ENCODE measurements around the gene BRD1. TPM values are rescaled to one million over a fixed set of nuclear protein-coding genes. Genes with fewer than 3 reads are reported as not detected.

Gene BRD1
- total and polyA plus RNA-seq, 2 donors = 26.3 to 29.4 TPM

DNA sequence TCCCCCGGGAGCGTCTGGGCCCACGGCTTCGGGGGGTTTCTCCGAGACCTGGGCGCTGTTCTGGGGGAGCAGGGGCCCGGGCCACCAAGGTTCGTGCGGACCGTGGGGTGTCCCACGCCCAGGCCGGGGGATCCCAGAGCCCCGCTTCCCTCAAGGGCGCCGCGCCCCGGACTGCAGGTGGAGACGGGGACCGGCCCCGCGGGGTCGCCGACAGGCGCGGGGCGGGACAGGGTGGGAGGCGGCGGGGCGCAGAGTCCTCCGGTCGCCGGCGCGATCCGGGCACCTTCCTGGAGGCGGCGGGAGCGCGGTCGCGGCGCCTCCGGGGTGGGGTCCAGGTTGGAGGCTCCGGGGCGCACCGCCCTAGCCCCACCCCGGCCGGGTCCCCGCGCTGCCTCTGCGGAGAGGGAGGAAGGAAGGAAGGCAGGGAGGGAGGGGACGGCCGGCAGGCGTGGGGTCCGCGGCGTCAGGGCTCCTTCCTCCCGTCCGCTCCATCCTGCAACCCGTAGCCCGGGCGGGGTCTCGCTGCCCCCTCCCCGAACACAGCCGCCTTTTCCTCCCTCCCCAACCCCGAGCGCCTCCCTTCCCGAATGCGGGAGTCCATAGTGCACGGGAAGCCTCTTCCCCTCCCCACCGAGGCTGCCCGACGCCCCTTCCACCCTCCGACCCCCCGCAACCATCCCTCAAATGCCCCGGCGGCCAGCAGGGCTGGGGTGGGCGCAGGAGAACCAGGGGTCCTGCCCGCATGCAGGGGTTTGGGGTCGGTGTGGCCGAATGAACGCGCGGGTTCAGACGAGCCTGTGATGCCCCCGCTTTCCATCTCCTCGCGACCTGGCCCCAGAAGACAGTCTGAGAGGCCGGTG, 21.7 kb upstream of the BRD1 start:
- H3K36me3 ChIP-seq (ENCODE audit: insufficient read depth) = no peaks in the 10 kb centered on the region
- no peak for DNase-seq (ENCODE audit: extremely low spot score)
- peak overlapping the region; percentile 37 for H3K4me3 ChIP-seq (ENCODE audit: low read depth, low read length)
- 2% methylated on average over 89 of the region's 89 CpGs for WGBS
- no peak overlapping the region for H3K27ac ChIP-seq (ENCODE audit: low read depth)
- no peaks in the 10 kb centered on the region for H3K4me1 ChIP-seq (ENCODE audit: insufficient read depth)

GRCh38 chr22:49848690-49849160, 21.1 kb upstream of the BRD1 start:
- Histone ChIP-seq H3K36me3 (ENCODE audit: insufficient read depth) (no peaks in the 10 kb centered on the region), H3K4me3 (ENCODE audit: low read depth, low read length) (peak overlapping the region; percentile 37), H3K4me1 (ENCODE audit: insufficient read depth) (no peaks in the 10 kb centered on the region), H3K27ac (ENCODE audit: low read depth) (no peak overlapping the region)
- no peak for DNase-seq (ENCODE audit: extremely low spot score)
- WGBS = under 1% methylated on average over 51 of the region's 51 CpGs

DNA sequence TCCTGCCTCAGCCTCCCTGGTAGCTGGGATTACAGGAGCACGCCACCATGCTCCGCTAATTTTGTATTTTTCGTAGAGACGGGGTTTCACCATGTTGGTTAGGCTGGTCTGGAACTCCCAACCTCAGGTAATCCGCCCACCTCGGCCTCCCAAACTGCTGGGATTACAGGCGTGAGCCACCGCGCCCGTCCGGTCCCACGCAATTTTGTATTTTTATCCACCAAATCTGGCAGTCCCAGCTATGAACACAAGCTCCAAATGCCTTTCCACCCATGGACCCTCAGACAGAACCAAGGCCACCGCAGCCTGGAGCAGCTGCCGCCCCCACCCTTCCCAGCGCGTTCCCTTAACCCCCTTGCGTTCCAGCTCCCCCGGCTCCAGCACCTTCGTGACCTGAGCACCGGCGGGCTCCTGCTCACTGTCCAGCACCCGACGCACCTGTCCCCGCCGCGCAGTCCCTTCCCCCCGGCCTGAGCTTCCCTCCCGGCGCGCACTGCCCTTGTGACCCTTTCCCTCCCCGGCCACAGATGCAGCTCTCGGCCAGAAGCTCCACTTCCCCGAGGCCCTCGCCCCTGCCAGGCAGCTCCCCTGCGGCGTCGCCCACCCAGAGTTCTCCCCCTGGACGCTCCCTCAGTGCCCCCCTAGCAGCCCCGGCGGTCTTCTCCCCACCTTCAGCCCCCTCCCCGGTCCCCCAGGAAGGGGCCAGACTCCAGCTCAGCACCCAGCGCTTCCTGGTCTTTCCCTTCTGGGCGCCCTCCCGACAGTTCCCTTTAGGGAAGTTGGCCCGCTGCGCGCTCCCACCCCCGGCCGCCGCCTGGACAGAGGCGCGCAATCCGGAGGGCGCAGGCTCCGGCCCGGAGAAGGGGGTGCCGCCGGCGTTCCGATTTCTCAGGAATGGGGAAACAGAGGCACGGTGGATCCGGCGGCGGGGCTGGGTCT, 20.3 kb upstream of the BRD1 start:
- Histone ChIP-seq H3K4me1 (ENCODE audit: insufficient read depth) (no peaks in the 10 kb centered on the region), H3K27ac (ENCODE audit: low read depth) (no peak overlapping the region), H3K36me3 (ENCODE audit: insufficient read depth) (no peaks in the 10 kb centered on the region), H3K4me3 (ENCODE audit: low read depth, low read length) (peak overlapping the region; percentile 37)
- no peak for DNase-seq (ENCODE audit: extremely low spot score)
- 19% methylated on average over 64 of the region's 64 CpGs for WGBS

GRCh38 chr22:49845666-49846459, 18.2 kb upstream of the BRD1 start:
- no peaks in the 10 kb centered on the region for H3K4me1 ChIP-seq (ENCODE audit: insufficient read depth)
- H3K27ac ChIP-seq (ENCODE audit: low read depth) = no peak overlapping the region
- no peak overlapping the region for H3K4me3 ChIP-seq (ENCODE audit: low read depth, low read length)
- 80% methylated on average over 19 of the region's 19 CpGs for WGBS
- H3K36me3 ChIP-seq (ENCODE audit: insufficient read depth) = no peaks in the 10 kb centered on the region
- DNase-seq (ENCODE audit: extremely low spot score) = no peak

- 76% methylated on average over 16 of the region's 16 CpGs for WGBS
- Histone ChIP-seq H3K4me1 (ENCODE audit: insufficient read depth) (no peaks in the 10 kb centered on the region), H3K36me3 (ENCODE audit: insufficient read depth) (no peaks in the 10 kb centered on the region), H3K27ac (ENCODE audit: low read depth) (no peak overlapping the region), H3K4me3 (ENCODE audit: low read depth, low read length) (no peak overlapping the region)
- DNase-seq (ENCODE audit: extremely low spot score) = no peak
These were observed 17.6 kb upstream of the BRD1 start for GRCh38 chr22:49845241-49845640.

GRCh38 chr22:49838771-49839717, 11.4 kb upstream of the BRD1 start:
- no peak for DNase-seq (ENCODE audit: extremely low spot score)
- WGBS = 66% methylated on average over 29 of the region's 29 CpGs
- no peak overlapping the region for H3K27ac ChIP-seq (ENCODE audit: low read depth)
- H3K4me3 ChIP-seq (ENCODE audit: low read depth, low read length) = no peak overlapping the region
- no peaks in the 10 kb centered on the region for H3K36me3 ChIP-seq (ENCODE audit: insufficient read depth)
- no peaks in the 10 kb centered on the region for H3K4me1 ChIP-seq (ENCODE audit: insufficient read depth)

- Histone ChIP-seq H3K27ac (ENCODE audit: low read depth) (no peak overlapping the region), H3K4me1 (ENCODE audit: insufficient read depth) (no peaks in the 10 kb centered on the region), H3K36me3 (ENCODE audit: insufficient read depth) (no peaks in the 10 kb centered on the region), H3K4me3 (ENCODE audit: low read depth, low read length) (no peak overlapping the region)
- 87% methylated on average over 11 of the region's 11 CpGs for WGBS
- no peak for DNase-seq (ENCODE audit: extremely low spot score)
These were observed 5.8 kb upstream of the BRD1 start for GRCh38 chr22:49833340-49834007.

DNA sequence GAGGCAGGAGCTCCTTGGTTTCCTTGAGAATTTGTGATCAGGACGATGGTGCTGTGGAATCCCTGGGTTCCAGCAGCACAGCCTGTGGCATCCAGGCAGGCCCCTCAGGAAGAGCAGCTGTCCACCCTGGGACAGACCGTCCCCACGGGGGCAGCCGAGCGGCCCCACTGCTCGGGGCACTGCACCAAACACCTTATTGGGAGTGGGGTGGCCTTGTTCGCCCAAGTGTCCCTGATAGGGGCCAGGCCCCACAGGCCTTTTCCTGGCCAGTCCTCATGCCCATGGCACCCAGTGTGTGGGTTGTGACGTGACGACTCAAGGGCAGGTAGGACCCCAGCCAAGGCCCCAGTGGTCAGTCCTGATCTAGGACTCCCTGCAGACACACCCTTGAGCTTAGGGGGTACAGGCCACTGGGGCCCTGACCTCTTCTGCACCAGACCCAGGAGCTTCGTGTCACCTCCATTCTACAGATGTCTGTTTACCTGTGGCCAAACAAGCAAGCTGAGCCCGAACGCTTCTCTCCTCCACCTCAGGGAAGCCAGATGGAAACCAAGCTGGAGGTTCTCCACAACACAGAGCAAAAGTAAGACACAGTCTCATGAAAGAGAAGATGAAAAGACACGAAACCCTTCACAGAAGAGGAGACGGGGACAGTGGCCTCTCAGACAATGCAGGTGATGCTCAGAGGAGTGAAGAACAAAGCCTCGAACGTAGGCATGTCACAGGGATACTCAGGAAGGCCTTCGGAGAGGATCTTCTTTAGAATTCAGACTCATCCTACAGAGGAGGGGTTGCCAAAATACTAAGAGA, 1.6 kb upstream of the BRD1 start:
- H3K36me3 ChIP-seq (ENCODE audit: insufficient read depth) = no peaks in the 10 kb centered on the region
- no peak for DNase-seq (ENCODE audit: extremely low spot score)
- no peak overlapping the region for H3K4me3 ChIP-seq (ENCODE audit: low read depth, low read length)
- H3K4me1 ChIP-seq (ENCODE audit: insufficient read depth) = peaks cover 1% of the 10 kb centered on the region
- H3K27ac ChIP-seq (ENCODE audit: low read depth) = no peak overlapping the region
- 96% methylated on average over 17 of the region's 17 CpGs for WGBS

DNA sequence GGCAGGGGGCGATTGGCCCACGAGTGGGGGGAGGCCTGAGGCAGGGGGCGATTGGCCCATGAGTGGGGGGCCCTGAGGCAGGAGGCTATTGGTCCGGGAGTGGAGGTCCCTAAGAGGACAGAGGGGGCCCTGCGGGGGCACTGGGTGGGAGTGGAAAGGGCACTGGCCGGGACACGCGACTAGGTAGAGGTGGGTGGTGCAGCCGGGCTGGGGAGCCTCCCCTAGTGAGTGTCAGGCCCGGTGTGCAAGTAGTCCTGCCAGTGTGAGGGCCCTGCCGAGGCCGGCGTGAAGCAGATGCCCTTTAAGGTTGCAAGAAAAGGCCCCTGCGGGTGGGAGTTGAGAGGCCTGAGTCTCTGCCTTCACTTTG, 909 bp upstream of the BRD1 start:
- H3K36me3 ChIP-seq (ENCODE audit: insufficient read depth) = no peaks in the 10 kb centered on the region
- WGBS = 92% methylated on average over 14 of the region's 14 CpGs
- no peak for DNase-seq (ENCODE audit: extremely low spot score)
- H3K27ac ChIP-seq (ENCODE audit: low read depth) = no peak overlapping the region
- H3K4me3 ChIP-seq (ENCODE audit: low read depth, low read length) = no peak overlapping the region
- peaks cover 1% of the 10 kb centered on the region for H3K4me1 ChIP-seq (ENCODE audit: insufficient read depth)

- no peaks in the 10 kb centered on the region for H3K36me3 ChIP-seq (ENCODE audit: insufficient read depth)
- DNase-seq (ENCODE audit: extremely low spot score) = no peak
- WGBS = under 1% methylated on average over 110 of the region's 110 CpGs
These were observed 311 bp downstream of the BRD1 start for GRCh38 chr22:49827271-49827852.

GRCh38 chr22:49826603-49827270, 936 bp downstream of the BRD1 start:
- H3K36me3 ChIP-seq (ENCODE audit: insufficient read depth) = no peaks in the 10 kb centered on the region
- H3K4me3 ChIP-seq (ENCODE audit: low read depth, low read length) = peak overlapping the region; percentile 88
- WGBS = under 1% methylated on average over 86 of the region's 86 CpGs
- DNase-seq (ENCODE audit: extremely low spot score) = no peak
- peak overlapping the region; percentile 86 for H3K27ac ChIP-seq (ENCODE audit: low read depth)
- peaks cover 1% of the 10 kb centered on the region for H3K4me1 ChIP-seq (ENCODE audit: insufficient read depth)

More at GRCh38 chr22:49827271-49827852, 311 bp downstream of the BRD1 start:
- Histone ChIP-seq H3K27ac (ENCODE audit: low read depth) (peak overlapping the region; percentile 86), H3K4me1 (ENCODE audit: insufficient read depth) (peaks cover 1% of the 10 kb centered on the region), H3K4me3 (ENCODE audit: low read depth, low read length) (peak overlapping the region; percentile 88)
